Neural crest cell (in vitro differentiated cells): Measurements from ENCODE around the gene XG. TPM values are rescaled to one million over a fixed set of nuclear protein-coding genes. Genes with fewer than 3 reads are reported as not detected.

Experiments used
- DNase-seq: peaks from one replicate; pipeline ENCODE4 v3.0.0; 2021; ENCODE audit warnings: low read depth, mixed read lengths, low spot score
- H3K27ac Mint-ChIP-seq: one replicate; pipeline ENCODE4 v1.8.0; 2021; ENCODE audit warnings: mild to moderate bottlenecking, mixed read lengths; ENCODE audit not compliant: unreplicated experiment
- H3K27me3 Mint-ChIP-seq: 2 replicates; pipeline ENCODE4 v1.8.0; 2021; ENCODE audit warnings: low read depth, mild to moderate bottlenecking, mixed read lengths
- H3K36me3 Mint-ChIP-seq: 2 replicates; pipeline ENCODE4 v1.8.0; 2021; ENCODE audit warnings: low read depth, mild to moderate bottlenecking, mixed read lengths
- H3K4me1 Mint-ChIP-seq: 2 replicates; pipeline ENCODE4 v1.8.0; 2021; ENCODE audit warnings: mixed read lengths
- H3K4me3 Mint-ChIP-seq: one replicate; pipeline ENCODE4 v1.8.0; 2021; ENCODE audit warnings: mild to moderate bottlenecking, mixed read lengths
- H3K9me3 Mint-ChIP-seq: 2 replicates; pipeline ENCODE4 v1.8.0; 2021; ENCODE audit warnings: mixed read lengths
- CTCF ChIP-seq: fragments of 200-600 bp; sonication (generic); conservative IDR thresholded peaks from 2 replicates; pipeline ENCODE4 v1.5.0; 2021; ENCODE audit warnings: antibody characterized with exemption, mild to moderate bottlenecking
- total RNA-seq: library from RNA; stranded (reverse); gene quantifications from 2 replicates; pipeline ENCODE4 v1.2.1, GENCODE V29; 2021

The XG gene
- total RNA-seq, 1 donor from 2014 or later = not detected

GRCh38 chrX:2855761-2856160 is 103.9 kb downstream of the XG start:
- H3K4me3 Mint-ChIP-seq = no peak overlapping the region
- H3K36me3 Mint-ChIP-seq = peaks cover 44% of the 10 kb centered on the region
- no peak for DNase-seq
- H3K9me3 Mint-ChIP-seq = peaks cover 2% of the 10 kb centered on the region
- TF ChIP-seq CTCF = no peak
- H3K27ac Mint-ChIP-seq = no peak overlapping the region
- no peaks in the 10 kb centered on the region for H3K27me3 Mint-ChIP-seq
- no peaks in the 10 kb centered on the region for H3K4me1 Mint-ChIP-seq

GRCh38 chrX:2857566-2857965 is 105.7 kb downstream of the XG start:
- no peak for DNase-seq
- no peak for TF ChIP-seq CTCF
- Mint-ChIP-seq H3K9me3 (peaks cover 2% of the 10 kb centered on the region), H3K36me3 (peaks cover 49% of the 10 kb centered on the region), H3K27ac (no peak overlapping the region), H3K4me1 (no peaks in the 10 kb centered on the region), H3K4me3 (no peak overlapping the region), H3K27me3 (no peaks in the 10 kb centered on the region)

- Mint-ChIP-seq H3K9me3 (peaks cover 2% of the 10 kb centered on the region), H3K27ac (no peak overlapping the region), H3K4me1 (no peaks in the 10 kb centered on the region), H3K27me3 (no peaks in the 10 kb centered on the region), H3K36me3 (peaks cover 49% of the 10 kb centered on the region), H3K4me3 (no peak overlapping the region)
- DNase-seq = no peak
- no peak for TF ChIP-seq CTCF
Observed at GRCh38 chrX:2859197-2859797, 107.5 kb downstream of the XG start.

GRCh38 chrX:2862404-2862803 is 110.6 kb downstream of the XG start:
- no peak overlapping the region for H3K4me3 Mint-ChIP-seq
- no peaks in the 10 kb centered on the region for H3K9me3 Mint-ChIP-seq
- H3K27me3 Mint-ChIP-seq = no peaks in the 10 kb centered on the region
- H3K36me3 Mint-ChIP-seq = peaks cover 45% of the 10 kb centered on the region
- H3K27ac Mint-ChIP-seq = no peak overlapping the region
- DNase-seq = no peak
- H3K4me1 Mint-ChIP-seq = no peaks in the 10 kb centered on the region
- no peak for TF ChIP-seq CTCF

GRCh38 chrX:2863646-2864045 is 111.8 kb downstream of the XG start:
- TF ChIP-seq CTCF = no peak
- Mint-ChIP-seq H3K27me3 (no peaks in the 10 kb centered on the region), H3K4me1 (no peaks in the 10 kb centered on the region), H3K27ac (no peak overlapping the region), H3K9me3 (no peaks in the 10 kb centered on the region), H3K36me3 (peaks cover 39% of the 10 kb centered on the region), H3K4me3 (no peak overlapping the region)
- DNase-seq = no peak

Other genes starting within 250 kb of the XG start
- 158 and 165 TPM in 2 replicates for gene CD99, start 60.7 kb upstream of the XG start, total RNA-seq
- 75.6 and 77.9 TPM in 2 replicates for gene GYG2, start 76.9 kb downstream of the XG start, total RNA-seq
- gene ARSD, start 177.3 kb downstream of the XG start, total RNA-seq = 8.8 and 11.2 TPM in 2 replicates